VCaP (cell line): ENCODE data around the gene CSTPP1.

ENCODE experiments used
- H3K27ac ChIP-seq: fragments of 450-650 bp; 2 replicates; pipeline ENCODE4 v1.5.1; 2017
- TF ChIP-seq, protein P1 (sequence below): fragments of 450-650 bp; conservative IDR thresholded peaks from 2 replicates; pipeline ENCODE4 v1.5.1; 2017; ENCODE audit warnings: mild to moderate bottlenecking, moderate library complexity

Gene CSTPP1

DNA sequence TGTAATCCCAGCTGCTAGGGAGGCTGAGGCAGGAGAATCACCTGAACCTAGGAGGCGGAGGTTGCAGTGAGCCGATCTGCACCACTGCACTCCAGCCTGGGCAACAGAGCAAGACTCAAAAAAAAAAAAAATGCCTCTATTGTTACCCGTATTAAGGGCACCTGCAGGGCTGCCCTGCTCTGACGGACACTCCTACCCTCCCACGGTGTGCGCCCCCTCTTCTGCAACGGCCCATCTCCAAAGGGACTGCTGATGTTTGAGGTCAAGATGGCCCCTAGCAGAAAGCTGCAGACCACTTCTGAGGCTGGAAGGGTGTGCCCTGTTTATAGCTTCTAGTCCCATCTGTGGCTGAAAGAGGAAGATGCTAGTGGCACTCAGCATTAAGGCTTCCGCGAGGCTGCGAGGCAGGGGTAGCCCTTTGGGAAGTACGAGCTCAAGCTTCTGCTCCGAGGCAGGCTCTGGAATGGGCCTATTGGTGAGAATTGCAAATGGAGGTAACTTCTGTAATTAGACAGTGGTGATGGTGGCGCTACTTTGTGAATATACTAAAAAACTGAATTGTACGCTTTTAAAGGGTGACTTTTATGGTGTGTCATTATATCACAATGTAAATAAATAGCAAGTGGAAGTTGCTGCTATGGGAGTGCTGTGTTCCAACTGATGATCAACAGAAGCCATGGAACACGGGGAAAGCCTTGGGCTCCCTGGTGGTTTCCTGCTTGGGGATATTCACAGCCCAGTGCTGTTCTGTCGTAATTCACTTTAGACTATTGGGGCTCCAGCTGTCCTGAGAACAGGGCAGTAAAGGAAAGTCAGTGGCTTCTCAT lies 215.8 kb downstream of the CSTPP1 start:
- no peak overlapping the region for H3K27ac ChIP-seq
- TF ChIP-seq, protein P1, sequence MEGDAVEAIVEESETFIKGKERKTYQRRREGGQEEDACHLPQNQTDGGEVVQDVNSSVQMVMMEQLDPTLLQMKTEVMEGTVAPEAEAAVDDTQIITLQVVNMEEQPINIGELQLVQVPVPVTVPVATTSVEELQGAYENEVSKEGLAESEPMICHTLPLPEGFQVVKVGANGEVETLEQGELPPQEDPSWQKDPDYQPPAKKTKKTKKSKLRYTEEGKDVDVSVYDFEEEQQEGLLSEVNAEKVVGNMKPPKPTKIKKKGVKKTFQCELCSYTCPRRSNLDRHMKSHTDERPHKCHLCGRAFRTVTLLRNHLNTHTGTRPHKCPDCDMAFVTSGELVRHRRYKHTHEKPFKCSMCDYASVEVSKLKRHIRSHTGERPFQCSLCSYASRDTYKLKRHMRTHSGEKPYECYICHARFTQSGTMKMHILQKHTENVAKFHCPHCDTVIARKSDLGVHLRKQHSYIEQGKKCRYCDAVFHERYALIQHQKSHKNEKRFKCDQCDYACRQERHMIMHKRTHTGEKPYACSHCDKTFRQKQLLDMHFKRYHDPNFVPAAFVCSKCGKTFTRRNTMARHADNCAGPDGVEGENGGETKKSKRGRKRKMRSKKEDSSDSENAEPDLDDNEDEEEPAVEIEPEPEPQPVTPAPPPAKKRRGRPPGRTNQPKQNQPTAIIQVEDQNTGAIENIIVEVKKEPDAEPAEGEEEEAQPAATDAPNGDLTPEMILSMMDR: no peak

DNA sequence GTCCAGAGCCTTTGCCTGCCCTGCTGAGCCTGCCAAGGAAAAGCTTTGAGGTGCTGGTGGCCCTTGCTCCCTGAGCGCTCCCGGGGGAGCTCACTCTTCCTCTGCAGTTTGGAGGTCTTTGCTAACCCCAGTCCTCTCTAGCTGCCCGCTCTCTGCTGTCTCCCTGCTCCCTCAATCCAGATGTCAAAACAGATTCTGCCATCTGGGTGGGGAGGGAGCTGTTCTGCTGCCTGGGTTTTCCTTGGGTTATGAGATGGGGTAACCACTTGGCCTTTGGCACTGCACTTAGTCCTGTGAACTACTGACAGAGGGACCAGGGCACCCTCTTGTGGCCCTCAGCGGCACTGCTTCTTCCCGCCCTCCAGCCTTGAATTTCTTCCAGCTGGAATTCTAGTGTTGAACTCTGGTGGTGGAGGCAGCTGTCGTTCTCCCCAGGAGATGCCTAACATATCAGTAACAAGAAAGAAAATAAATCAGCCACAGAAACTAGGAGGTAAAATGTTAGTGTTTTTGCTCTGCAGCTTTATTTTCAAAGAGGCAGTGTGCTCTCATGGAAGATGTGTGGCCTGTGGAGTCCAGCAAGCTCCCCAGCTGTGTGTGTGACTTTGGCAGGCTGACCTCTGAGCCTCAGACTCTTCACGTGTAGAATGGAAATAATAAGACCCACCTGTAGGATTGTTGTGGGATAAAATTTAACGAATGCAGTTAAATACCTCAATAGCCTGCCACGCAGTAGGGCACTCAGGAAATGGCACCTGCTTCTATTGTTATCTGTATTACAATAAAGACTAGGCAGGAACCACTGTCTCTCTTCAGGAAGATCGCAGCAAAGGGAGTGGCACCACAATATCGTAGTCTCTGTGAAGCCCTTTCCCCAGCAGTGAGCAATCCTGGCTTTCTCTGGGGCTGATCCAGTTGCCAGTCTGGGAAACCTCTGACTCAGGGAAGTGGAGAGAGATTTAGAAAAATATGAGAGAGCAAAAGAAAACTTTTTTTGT lies 216.7 kb downstream of the CSTPP1 start:
- no peak overlapping the region for H3K27ac ChIP-seq
- TF ChIP-seq, protein P1: peak; percentile 98

DNA sequence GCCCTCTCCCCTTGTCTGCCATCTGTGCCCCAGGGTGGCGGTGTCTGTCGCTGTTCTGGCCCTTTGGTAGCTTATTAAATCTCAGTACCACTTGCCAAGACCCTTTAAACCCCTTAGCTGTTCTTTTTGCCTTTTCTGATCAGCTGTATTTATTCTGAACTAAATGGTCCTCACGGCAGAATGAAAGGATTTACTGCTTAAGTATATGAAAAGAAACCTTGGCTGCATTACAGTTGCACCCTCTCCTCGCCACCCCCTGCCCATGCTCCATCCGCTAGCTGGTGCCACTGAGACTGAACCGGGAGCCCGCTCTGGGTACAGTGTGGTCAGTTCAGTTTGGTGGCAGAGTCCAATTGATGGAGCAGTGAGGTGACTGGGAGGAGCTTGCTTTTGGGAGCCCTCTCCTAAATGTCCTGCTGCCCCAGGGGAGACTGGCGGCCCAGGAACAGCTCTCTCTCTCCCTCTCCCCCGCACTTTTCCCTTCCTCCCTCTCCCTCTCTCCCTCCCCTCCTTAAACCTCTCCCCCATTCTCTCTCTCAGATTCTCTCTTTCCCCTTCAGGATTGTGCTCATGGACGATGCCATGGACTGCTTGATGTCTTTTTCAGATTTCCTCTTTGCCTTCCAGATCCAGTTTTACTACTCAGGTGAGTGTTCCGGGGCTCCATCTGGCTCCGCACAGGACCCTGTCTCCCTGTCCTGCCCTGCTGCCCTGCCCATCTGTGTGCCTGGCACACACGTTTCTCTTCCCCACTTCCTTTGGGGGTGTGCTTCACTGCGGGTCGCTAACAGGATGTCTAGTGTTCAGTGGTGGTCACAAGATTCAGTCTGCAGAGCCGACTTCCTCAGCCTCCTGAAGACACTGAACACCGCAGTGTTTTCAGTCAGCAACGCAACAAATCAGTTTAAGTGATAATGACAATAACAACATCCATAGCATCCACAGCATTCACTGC lies 218.3 kb downstream of the CSTPP1 start:
- no peak overlapping the region for H3K27ac ChIP-seq
- TF ChIP-seq, protein P1: no peak

DNA sequence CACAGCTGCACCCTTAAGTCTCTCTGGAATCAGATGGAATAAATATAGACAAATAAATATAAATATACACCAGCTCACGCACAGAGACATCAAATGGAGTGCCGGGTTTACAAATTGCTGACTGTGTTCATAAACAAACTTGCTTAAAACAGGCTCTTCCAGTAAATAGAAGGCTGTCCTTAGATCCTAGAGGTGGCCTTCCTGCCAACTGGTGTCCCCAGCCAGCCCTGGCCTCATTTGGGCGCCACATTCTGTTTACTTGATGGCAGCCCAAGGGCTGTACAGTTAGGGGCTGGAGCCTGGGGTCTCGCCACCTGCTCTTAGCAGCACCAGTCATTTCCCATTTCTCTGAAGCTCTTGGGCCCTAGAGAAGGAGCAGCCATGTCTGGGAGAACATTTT lies 219.3 kb downstream of the CSTPP1 start:
- H3K27ac ChIP-seq: no peak overlapping the region
- TF ChIP-seq, protein P1: no peak

DNA sequence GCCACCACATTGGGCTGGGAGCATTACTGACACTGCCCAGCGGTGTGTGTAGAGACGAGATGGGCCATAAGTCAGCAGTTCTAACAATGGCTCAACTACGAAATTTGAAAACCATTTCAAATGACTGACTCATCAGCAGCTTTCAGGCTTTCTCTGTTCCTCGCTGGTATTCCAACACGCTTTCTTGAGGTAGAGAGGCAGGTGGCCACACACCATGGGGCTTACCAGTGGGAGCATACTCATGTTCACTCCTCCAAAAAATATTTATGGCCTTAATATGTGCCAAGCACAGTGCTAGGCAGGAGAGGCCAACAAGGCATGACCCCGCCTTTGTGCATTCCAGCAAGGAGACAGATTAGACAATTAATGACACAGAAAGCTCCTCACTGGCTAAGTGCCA lies 219.8 kb downstream of the CSTPP1 start:
- no peak overlapping the region for H3K27ac ChIP-seq
- TF ChIP-seq, protein P1: no peak

DNA sequence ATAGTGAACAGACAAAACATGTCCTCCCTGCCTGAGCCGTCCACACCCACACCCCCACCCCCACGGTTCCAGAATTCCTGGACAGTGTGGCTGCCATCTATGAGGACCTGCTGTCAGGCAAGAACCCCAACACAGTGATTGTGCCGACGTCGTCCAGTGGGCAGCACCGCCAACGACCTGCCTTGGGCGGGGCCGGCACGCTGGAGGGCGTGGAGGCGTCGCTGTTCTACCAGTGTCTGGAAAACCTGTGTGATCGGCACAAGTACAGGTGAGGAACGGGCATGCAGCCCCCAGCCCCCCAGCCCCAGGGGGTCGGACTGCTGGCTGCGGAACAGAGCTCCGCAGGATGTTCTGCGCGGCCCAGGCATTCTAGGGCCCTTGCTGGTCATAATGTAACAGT lies 220.4 kb downstream of the CSTPP1 start:
- TF ChIP-seq, protein P1: no peak
- H3K27ac ChIP-seq: no peak overlapping the region
